Osteoblast (primary cell): ENCODE measurements around the gene SMC1A. TPM values are rescaled to one million over a fixed set of nuclear protein-coding genes. Genes with fewer than 3 reads are reported as not detected.

ENCODE experiments used
- DNase-seq: peaks from one replicate; pipeline ENCODE4 v3.0.0; 2011; ENCODE audit warnings: low spot score, mixed read lengths; ENCODE audit not compliant: insufficient read length; ENCODE audit errors: missing footprints
- H2AFZ ChIP-seq: 2 replicates; pipeline ENCODE4 v1.6.0; 2011; ENCODE audit warnings: mild to moderate bottlenecking, low read length
- H3K27ac ChIP-seq: 2 replicates; pipeline ENCODE4 v1.5.1; 2011; ENCODE audit warnings: mild to moderate bottlenecking, low read depth, low read length, moderate library complexity
- H3K27me3 ChIP-seq: 2 replicates; pipeline ENCODE4 v1.6.0; 2012; ENCODE audit warnings: mild to moderate bottlenecking, control low read depth, inconsistent platforms, low read length, moderate library complexity; ENCODE audit not compliant: insufficient read depth
- H3K36me3 ChIP-seq: 2 replicates; pipeline ENCODE4 v1.5.1; 2011; ENCODE audit warnings: mild to moderate bottlenecking, low read length, control low read depth, moderate library complexity; ENCODE audit not compliant: insufficient read depth
- H3K4me1 ChIP-seq: 2 replicates; pipeline ENCODE4 v1.5.1; 2011; ENCODE audit warnings: mild to moderate bottlenecking, low read length, control low read depth, moderate library complexity; ENCODE audit not compliant: insufficient read depth
- H3K4me2 ChIP-seq: 2 replicates; pipeline ENCODE4 v1.6.0; 2011; ENCODE audit warnings: mild to moderate bottlenecking, low read length; ENCODE audit not compliant: insufficient read depth
- H3K4me3 ChIP-seq: fragments of 200-600 bp; sonication (generic); 3 replicates; pipeline ENCODE4 v1.5.1; 2012; ENCODE audit warnings: mild to moderate bottlenecking, low read length, inconsistent platforms; ENCODE audit not compliant: insufficient read depth
- H3K79me2 ChIP-seq: 2 replicates; pipeline ENCODE4 v1.6.0; 2012; ENCODE audit warnings: mild to moderate bottlenecking, low read length, control low read depth, inconsistent platforms; ENCODE audit not compliant: insufficient read depth
- H3K9me3 ChIP-seq: 2 replicates; pipeline ENCODE4 v1.5.1; 2011; ENCODE audit warnings: low read depth, low read length, control low read depth
- H4K20me1 ChIP-seq: 2 replicates; pipeline ENCODE4 v1.6.0; 2012; ENCODE audit warnings: mild to moderate bottlenecking, low read length, control low read depth; ENCODE audit not compliant: insufficient read depth
- CTCF ChIP-seq: IDR thresholded peaks from 2 replicates; pipeline ENCODE4 v1.5.1; 2011; ENCODE audit warnings: mild to moderate bottlenecking, low read depth, low read length, moderate library complexity; ENCODE audit errors: extremely low read depth
- total RNA-seq: library from RNA; depleted of rRNA; stranded (reverse); fragments of >200 nt; gene quantifications from 2 replicates; pipeline ENCODE4 v1.2.3, GENCODE V29; 2012

Gene SMC1A
- total RNA-seq, 1 donor: 14.8 TPM

DNA sequence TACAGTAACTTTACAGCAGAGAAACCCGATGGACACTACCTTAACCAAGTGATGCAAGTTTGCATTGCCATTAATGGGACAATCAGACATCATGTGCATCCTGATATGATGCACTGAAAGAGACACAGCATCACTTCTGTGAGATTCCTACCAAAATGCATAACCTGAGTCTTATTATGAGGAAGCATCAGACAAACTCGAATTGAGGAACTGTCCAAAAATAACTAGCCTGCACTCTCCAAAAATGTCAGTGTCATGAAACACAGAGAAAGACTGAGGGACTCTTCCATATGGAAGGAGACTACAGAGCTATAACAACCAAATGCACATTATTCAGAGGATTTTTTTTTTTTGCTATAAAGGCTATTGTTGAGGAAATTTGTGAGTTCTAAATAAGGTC is 74.5 kb downstream of the SMC1A start:
- H3K4me2 ChIP-seq: no peak overlapping the region
- H3K36me3 ChIP-seq: no peaks in the 10 kb centered on the region
- H4K20me1 ChIP-seq: no peaks in the 10 kb centered on the region
- no peak for DNase-seq
- no peaks in the 10 kb centered on the region for H3K9me3 ChIP-seq
- no peak overlapping the region for H3K27ac ChIP-seq
- H2AFZ ChIP-seq: no peak overlapping the region
- H3K4me3 ChIP-seq: no peak overlapping the region
- TF ChIP-seq CTCF: no peak
- H3K79me2 ChIP-seq: no peaks in the 10 kb centered on the region
- peaks cover 3% of the 10 kb centered on the region for H3K27me3 ChIP-seq
- no peaks in the 10 kb centered on the region for H3K4me1 ChIP-seq

- Histone ChIP-seq H3K9me3 (no peaks in the 10 kb centered on the region), H3K27ac (no peak overlapping the region), H3K36me3 (no peaks in the 10 kb centered on the region), H2AFZ (no peak overlapping the region), H3K27me3 (peaks cover 12% of the 10 kb centered on the region), H4K20me1 (no peaks in the 10 kb centered on the region), H3K4me2 (no peak overlapping the region), H3K4me1 (no peaks in the 10 kb centered on the region), H3K4me3 (no peak overlapping the region), H3K79me2 (no peaks in the 10 kb centered on the region)
- no peak for DNase-seq
- TF ChIP-seq CTCF: no peak
These were observed 81.4 kb downstream of the SMC1A start for GRCh38 chrX:53340852-53341645.

DNA sequence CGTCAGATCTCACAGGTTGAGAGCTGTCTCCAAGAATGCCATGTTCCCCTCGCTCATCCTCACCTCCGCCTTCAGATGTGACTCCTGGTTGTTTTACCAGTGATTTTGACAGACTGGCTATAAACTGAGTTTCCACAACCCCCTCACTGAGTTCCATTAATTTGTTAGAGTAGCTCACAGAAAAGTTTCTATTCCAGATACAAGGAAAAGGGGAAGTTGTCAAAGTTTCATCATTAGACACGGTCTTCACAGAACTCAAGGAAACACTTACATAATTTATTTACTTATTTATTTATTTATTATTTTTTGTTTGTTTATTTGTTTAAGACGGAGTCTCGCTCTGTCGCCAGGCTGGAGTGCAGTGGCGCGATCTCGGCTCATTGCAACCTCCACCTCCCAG is 85.4 kb downstream of the SMC1A start:
- H3K4me3 ChIP-seq: no peak overlapping the region
- no peak for DNase-seq
- no peaks in the 10 kb centered on the region for H3K4me1 ChIP-seq
- H3K9me3 ChIP-seq: no peaks in the 10 kb centered on the region
- no peak overlapping the region for H2AFZ ChIP-seq
- no peak overlapping the region for H3K27ac ChIP-seq
- H3K4me2 ChIP-seq: no peak overlapping the region
- TF ChIP-seq CTCF: no peak
- no peaks in the 10 kb centered on the region for H3K79me2 ChIP-seq
- H3K36me3 ChIP-seq: no peaks in the 10 kb centered on the region
- H4K20me1 ChIP-seq: no peaks in the 10 kb centered on the region
- H3K27me3 ChIP-seq: peaks cover 44% of the 10 kb centered on the region

GRCh38 chrX:53333853-53334252 is 88.6 kb downstream of the SMC1A start:
- Histone ChIP-seq H3K9me3 (no peaks in the 10 kb centered on the region), H3K4me3 (no peak overlapping the region), H3K79me2 (no peaks in the 10 kb centered on the region), H3K27ac (no peak overlapping the region), H3K36me3 (no peaks in the 10 kb centered on the region), H4K20me1 (no peaks in the 10 kb centered on the region), H3K4me2 (no peak overlapping the region), H2AFZ (no peak overlapping the region), H3K4me1 (no peaks in the 10 kb centered on the region), H3K27me3 (peaks cover 62% of the 10 kb centered on the region)
- TF ChIP-seq CTCF: no peak
- DNase-seq: no peak
